OCI-LY7 (cell line): Measurements from ENCODE around the gene CALU.

Experiments used
- EZH2phosphoT487 ChIP-seq: fragments of 200-600 bp; sonication (generic); IDR thresholded peaks from 2 replicates; pipeline ENCODE4 v1.6.1; 2018; ENCODE audit warnings: low read depth, borderline replicate concordance, mild to moderate bottlenecking, mixed run types, antibody characterized with exemption, low read length, moderate library complexity, mixed read lengths
- TF ChIP-seq, protein P1 (sequence below): fragments of 200-600 bp; sonication (generic); conservative IDR thresholded peaks from 2 replicates; pipeline ENCODE4 v1.5.1; 2014; ENCODE audit warnings: mild to moderate bottlenecking, antibody characterized with exemption, low read length, moderate library complexity, mixed read lengths

DNA sequence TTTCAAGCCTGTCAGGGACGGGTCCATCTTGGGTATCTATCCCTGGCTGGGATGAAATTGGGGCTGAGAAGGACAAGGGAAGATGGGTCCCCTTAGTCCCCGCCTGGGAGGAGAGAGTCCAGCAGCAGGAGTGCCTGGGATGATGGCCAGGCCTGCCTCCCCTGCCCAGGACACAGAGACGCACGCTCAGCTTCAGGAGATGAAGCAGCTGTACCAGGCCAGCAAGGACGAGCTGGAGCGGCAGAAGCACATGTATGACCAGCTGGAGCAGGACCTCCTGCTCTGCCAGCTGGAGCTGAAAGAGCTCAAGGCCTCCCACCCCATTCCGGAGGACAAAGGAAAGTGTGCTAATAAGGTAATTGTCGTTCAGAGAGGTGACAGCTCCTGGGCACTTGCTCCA lies 68.0 kb downstream of the CALU start:
- TF ChIP-seq, protein P1, sequence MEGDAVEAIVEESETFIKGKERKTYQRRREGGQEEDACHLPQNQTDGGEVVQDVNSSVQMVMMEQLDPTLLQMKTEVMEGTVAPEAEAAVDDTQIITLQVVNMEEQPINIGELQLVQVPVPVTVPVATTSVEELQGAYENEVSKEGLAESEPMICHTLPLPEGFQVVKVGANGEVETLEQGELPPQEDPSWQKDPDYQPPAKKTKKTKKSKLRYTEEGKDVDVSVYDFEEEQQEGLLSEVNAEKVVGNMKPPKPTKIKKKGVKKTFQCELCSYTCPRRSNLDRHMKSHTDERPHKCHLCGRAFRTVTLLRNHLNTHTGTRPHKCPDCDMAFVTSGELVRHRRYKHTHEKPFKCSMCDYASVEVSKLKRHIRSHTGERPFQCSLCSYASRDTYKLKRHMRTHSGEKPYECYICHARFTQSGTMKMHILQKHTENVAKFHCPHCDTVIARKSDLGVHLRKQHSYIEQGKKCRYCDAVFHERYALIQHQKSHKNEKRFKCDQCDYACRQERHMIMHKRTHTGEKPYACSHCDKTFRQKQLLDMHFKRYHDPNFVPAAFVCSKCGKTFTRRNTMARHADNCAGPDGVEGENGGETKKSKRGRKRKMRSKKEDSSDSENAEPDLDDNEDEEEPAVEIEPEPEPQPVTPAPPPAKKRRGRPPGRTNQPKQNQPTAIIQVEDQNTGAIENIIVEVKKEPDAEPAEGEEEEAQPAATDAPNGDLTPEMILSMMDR: no peak
- no peak for TF ChIP-seq EZH2phosphoT487
